HG02870 (cell line): ENCODE data around the gene NLK.

ENCODE experiments used
- ATAC-seq: cut with Tn5 transposase; IDR thresholded peaks from one replicate; pipeline ENCODE4 v1.9.1; 2021; ENCODE audit warnings: mild to moderate bottlenecking, moderate library complexity; ENCODE audit not compliant: unreplicated experiment

NLK gene

GRCh38 chr17:28039251-28039650 lies 3.2 kb upstream of the NLK start:
- no peak for ATAC-seq

GRCh38 chr17:28040406-28040805 lies 2.1 kb upstream of the NLK start:
- ATAC-seq: no peak

DNA sequence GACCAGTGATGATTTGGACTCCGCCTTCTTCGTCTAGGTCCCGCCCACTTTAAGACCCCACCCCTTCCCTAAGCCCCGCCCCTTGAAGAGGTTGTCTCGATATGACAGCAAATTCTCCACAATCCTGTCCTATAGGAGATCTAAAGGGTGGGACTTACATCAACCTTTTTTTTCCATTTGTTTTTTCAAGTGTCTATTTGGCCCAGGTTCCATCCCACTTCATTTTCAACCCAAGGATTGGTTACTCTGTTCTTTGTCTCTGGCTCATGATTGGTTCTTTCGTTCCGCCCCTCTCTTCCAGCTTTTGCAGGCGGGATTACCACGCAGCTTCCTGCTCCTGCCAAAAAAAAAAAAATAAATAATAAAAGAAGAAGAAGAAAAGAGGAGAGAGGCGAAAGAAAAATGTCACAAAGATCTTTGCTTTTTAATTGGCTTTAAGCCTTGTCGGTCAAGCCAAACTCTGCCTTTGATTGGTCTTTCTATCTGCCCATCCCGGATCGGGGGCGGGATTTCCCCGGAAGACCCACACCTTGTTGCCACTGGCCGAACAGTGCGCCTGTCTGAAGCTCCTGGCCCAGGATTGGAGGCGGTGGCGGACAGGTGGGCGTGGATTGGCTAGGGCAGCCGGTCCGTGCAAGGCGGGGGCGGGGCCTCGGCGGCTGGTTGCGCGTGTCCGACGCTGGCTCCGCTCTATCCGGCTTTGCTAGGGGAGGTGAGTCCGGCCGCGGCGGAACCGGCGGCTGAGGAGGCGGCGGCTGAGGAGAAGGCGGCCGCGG lies 1.2 kb upstream of the NLK start:
- peak; percentile 95 for ATAC-seq

- ATAC-seq: peak; percentile 1
Measured at GRCh38 chr17:28041844-28042656, 427 bp upstream of the NLK start.

DNA sequence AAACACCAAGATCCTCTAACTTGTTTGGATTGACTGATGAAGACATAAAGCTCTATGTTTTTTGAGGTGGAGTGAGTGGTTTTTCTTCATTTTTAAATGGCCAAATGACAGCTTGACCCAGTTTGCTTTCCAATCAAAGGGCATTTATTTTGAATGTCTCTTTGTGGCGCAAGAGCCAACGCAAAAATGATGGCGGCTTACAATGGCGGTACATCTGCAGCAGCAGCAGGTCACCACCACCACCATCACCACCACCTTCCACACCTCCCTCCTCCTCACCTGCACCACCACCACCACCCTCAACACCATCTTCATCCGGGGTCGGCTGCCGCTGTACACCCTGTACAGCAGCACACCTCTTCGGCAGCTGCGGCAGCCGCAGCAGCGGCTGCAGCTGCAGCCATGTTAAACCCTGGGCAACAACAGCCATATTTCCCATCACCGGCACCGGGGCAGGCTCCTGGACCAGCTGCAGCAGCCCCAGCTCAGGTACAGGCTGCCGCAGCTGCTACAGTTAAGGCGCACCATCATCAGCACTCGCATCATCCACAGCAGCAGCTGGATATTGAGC lies 329 bp downstream of the NLK start:
- ATAC-seq: no peak

DNA sequence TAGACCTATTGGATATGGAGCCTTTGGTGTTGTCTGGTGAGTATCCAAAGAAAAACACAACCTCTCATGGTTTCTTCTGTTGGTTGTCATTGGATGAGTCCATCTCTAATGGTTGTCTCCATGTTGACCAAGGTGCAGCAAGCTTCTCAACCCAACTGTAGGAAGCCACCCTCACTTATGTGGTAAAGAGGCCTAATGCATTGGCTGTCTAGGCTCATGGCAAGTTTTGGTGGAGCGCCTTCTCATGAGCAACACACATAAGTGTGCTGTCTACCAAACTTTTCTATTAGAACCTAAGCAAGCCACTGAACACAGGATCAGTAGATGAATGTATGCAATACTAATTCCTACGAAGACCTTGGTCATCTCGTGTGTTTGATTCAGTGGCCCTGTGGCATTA lies 819 bp downstream of the NLK start:
- no peak for ATAC-seq

GRCh38 chr17:28043741-28044140 lies 1.3 kb downstream of the NLK start:
- ATAC-seq: no peak

DNA sequence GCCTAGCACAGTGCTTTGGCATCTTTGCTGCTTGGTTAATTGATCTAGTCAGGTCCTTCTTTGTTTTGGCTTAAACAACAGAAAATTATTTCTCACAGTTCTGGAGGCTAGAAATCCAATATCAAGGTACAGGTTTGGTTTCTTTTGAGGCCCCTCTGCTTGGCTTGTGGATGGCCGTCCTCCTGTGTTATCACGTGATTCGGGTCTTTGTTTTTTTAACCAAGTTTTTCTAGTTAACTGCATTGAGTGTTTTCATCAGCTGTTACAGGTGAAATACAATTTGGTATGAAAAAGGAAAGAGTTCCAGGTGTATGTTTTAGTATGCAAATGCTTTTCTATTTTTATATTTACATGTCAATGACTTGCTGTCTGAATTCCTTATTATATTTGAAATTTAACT lies 2.8 kb downstream of the NLK start:
- no peak for ATAC-seq

DNA sequence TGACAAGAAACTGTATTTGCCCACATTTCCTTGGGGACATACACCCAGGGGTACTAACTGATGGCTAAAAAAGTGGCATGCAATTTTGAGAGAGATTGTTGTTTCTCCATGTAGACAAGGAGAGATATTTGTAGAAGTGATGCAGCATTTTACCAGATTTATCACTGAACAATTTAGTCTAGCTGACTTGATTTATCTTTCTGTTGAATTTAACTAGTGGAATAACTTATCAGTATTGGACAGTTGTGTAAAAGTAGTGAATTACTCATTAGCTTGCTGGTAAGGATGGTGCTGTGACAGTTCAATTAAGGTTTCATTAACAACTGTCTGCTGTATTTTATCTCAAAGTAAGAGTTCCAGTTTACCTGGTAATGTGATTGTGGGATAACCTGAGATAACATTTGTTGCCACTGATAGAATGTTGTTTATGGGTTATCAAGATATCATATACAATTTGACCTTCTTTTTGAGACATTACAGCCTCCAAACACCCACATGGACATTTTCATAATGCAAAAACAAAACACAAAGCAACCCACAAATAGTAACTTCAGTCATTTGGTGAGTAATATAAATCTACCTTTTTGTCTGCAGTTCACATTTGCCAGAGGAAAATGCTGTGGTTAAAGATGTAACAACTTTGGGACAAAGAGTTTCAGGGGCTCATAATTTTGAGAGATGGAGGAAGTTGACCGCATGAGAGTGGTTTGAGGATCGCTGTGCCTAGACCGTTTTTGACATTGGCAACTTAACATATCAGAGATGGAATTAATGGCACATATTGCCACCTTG lies 3.8 kb downstream of the NLK start:
- ATAC-seq: no peak

GRCh38 chr17:28047806-28048205 lies 5.3 kb downstream of the NLK start:
- no peak for ATAC-seq

- ATAC-seq: no peak
Measured at GRCh38 chr17:28049071-28049470, 6.6 kb downstream of the NLK start.

GRCh38 chr17:28053044-28053670 lies 10.7 kb downstream of the NLK start:
- ATAC-seq: no peak

GRCh38 chr17:28053725-28054124 lies 11.2 kb downstream of the NLK start:
- ATAC-seq: no peak

DNA sequence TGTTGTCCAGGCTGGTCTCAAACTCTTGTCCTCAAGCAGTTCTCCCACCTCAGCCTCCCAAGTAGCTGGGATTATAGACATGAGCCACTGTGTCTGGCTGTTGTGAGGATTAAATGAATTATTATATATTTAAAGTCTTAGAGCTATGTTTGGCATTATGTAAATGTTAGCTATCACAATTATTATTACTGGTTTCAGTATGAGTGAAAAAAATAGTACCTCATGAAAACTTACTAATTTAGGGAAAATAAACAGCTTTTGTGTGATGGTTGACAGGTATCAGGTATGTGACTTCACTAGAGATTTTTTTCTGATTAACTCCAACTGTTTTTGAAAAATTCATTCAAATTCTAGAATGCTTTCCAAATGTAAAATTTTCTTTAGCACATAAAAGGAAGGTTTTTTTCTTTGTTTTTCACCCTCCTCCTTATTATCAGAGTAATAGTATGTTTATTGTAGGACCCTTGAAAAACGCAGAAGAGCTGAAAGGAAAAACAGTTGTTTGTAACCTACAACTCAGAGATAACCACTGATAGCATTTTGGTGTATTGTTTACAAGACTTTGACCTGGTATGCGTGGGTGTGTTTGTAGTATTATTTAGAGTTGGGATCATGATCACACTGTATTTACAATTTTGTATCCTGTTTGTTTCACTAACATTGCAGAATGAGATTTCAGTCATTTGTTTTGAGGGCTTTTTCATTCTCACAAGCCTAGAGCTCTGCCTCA lies 13.2 kb downstream of the NLK start:
- ATAC-seq: no peak

DNA sequence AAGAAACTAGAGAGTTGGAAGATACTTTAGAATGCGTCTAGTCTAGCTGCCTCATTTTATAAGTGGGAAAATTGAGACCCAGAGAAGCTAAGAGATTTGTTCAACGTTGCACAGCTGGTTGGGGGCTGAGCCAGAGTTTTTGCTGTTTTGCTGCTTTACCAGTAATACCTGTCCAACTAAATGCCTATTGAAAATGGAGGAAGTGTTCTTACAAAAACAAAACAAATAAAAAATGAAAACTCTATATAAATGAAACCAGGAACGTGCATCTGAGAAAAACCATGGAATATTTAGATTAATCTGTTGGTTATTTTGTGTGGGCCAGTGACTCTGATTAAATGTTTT lies 13.8 kb downstream of the NLK start:
- no peak for ATAC-seq

GRCh38 chr17:28057731-28058246 lies 15.3 kb downstream of the NLK start:
- peak; percentile 85 for ATAC-seq

GRCh38 chr17:28059675-28060074 lies 17.2 kb downstream of the NLK start:
- ATAC-seq: no peak

GRCh38 chr17:28065706-28066105 lies 23.2 kb downstream of the NLK start:
- no peak for ATAC-seq

GRCh38 chr17:28069061-28069460 lies 26.6 kb downstream of the NLK start:
- no peak for ATAC-seq

GRCh38 chr17:28071179-28071578 lies 28.7 kb downstream of the NLK start:
- ATAC-seq: no peak
